NT2/D1 (cell line): ENCODE data around the gene AMIGO3.
A peak's percentile ranks its signal among the peaks of the same experiment; 100 is the strongest.

Experiments used
- DNase-seq: peaks from one replicate; pipeline ENCODE4 v3.0.0-alpha.2; 2011; ENCODE audit warnings: low read depth, low spot score
- H3K27me3 ChIP-seq: 2 replicates; pipeline ENCODE4 v1.6.0; 2011; ENCODE audit warnings: mild to moderate bottlenecking; ENCODE audit not compliant: insufficient read length, insufficient read depth
- H3K36me3 ChIP-seq: 2 replicates; pipeline ENCODE4 v1.6.1; 2011; ENCODE audit warnings: mild to moderate bottlenecking, low read length, mixed read lengths; ENCODE audit not compliant: insufficient read depth, insufficient read length
- H3K4me1 ChIP-seq: 2 replicates; pipeline ENCODE4 v1.5.1; 2011; ENCODE audit not compliant: insufficient read depth, insufficient read length
- H3K4me3 ChIP-seq: 2 replicates; pipeline ENCODE4 v1.5.1; 2011; ENCODE audit warnings: low read depth; ENCODE audit not compliant: insufficient read length
- H3K9ac ChIP-seq: 2 replicates; pipeline ENCODE4 v1.6.0; 2011; ENCODE audit warnings: low read depth; ENCODE audit not compliant: insufficient read length
- H3K9me3 ChIP-seq: 2 replicates; pipeline ENCODE4 v1.5.1; 2011; ENCODE audit warnings: mild to moderate bottlenecking, low read length; ENCODE audit not compliant: insufficient read depth
- SUZ12 ChIP-seq: IDR thresholded peaks from 2 replicates; pipeline ENCODE4 v1.6.1; 2011; ENCODE audit not compliant: insufficient read length, insufficient read depth; ENCODE audit errors: extremely low read depth
- YY1 ChIP-seq: IDR thresholded peaks from 2 replicates; pipeline ENCODE4 v1.6.1; 2011; ENCODE audit not compliant: insufficient read length, insufficient read depth
- ZNF274 ChIP-seq: IDR thresholded peaks from 2 replicates; pipeline ENCODE4 v1.6.1; 2011; ENCODE audit warnings: mild to moderate bottlenecking, low read depth, low read length

The AMIGO3 gene, protein sequence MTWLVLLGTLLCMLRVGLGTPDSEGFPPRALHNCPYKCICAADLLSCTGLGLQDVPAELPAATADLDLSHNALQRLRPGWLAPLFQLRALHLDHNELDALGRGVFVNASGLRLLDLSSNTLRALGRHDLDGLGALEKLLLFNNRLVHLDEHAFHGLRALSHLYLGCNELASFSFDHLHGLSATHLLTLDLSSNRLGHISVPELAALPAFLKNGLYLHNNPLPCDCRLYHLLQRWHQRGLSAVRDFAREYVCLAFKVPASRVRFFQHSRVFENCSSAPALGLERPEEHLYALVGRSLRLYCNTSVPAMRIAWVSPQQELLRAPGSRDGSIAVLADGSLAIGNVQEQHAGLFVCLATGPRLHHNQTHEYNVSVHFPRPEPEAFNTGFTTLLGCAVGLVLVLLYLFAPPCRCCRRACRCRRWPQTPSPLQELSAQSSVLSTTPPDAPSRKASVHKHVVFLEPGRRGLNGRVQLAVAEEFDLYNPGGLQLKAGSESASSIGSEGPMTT

GRCh38 chr3:49719214-49719884 is at the start of gene AMIGO3:
TSS of gene AMIGO3 (minus strand) at chr3:49719684. CDS start at chr3:49719465, 219 bp downstream.
- Histone ChIP-seq H3K36me3 (peaks cover 80% of the 10 kb centered on the region), H3K4me3 (peak within 1 kb of the TSS; percentile 47), H3K9ac (peak within 1 kb of the TSS; percentile 90), H3K9me3 (no peaks in the 10 kb centered on the region), H3K4me1 (peaks cover 29% of the 10 kb centered on the region), H3K27me3 (no peaks in the 10 kb centered on the region)
- TF ChIP-seq SUZ12 (no peak), YY1 (no peak), ZNF274 (no peak)
- peak; percentile 90 for DNase-seq

DNA sequence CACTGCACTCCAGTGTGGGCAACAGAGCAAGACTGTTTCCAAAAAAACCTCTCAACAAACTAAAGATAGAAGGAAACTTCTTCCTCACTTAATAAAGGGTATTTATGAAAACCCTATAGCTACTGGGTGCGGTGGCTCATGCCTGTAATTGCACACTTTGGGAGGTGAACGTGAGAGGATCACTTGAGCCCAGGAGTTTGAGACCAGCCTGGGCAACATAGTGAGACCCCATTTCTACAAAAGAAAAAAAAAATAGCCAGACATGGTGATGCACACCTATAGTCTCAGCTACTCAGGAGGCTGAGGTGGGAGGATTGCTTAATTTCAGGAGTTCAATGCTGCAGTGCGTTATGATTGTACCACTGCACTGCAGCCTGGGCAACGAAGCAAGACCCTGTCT is 44.5 kb upstream of the AMIGO3 start:
- Histone ChIP-seq H3K9me3 (no peaks in the 10 kb centered on the region), H3K4me3 (no peak overlapping the region), H3K36me3 (peaks cover 26% of the 10 kb centered on the region), H3K9ac (no peak overlapping the region), H3K4me1 (no peaks in the 10 kb centered on the region), H3K27me3 (no peaks in the 10 kb centered on the region)
- TF ChIP-seq ZNF274 (no peak), SUZ12 (no peak), YY1 (no peak)
- no peak for DNase-seq

GRCh38 chr3:49761661-49762060 is 42.2 kb upstream of the AMIGO3 start:
- TF ChIP-seq ZNF274 (no peak), YY1 (no peak), SUZ12 (no peak)
- Histone ChIP-seq H3K4me1 (no peaks in the 10 kb centered on the region), H3K36me3 (peaks cover 22% of the 10 kb centered on the region), H3K4me3 (no peak overlapping the region), H3K27me3 (no peaks in the 10 kb centered on the region), H3K9me3 (no peaks in the 10 kb centered on the region), H3K9ac (no peak overlapping the region)
- DNase-seq: no peak

GRCh38 chr3:49759226-49759625 is 39.7 kb upstream of the AMIGO3 start:
- no peak for TF ChIP-seq SUZ12
- TF ChIP-seq YY1: no peak
- no peak for TF ChIP-seq ZNF274
- H3K27me3 ChIP-seq: no peaks in the 10 kb centered on the region
- H3K4me3 ChIP-seq: no peak overlapping the region
- H3K4me1 ChIP-seq: no peaks in the 10 kb centered on the region
- H3K9ac ChIP-seq: no peak overlapping the region
- no peak for DNase-seq
- H3K36me3 ChIP-seq: peaks cover 19% of the 10 kb centered on the region
- no peaks in the 10 kb centered on the region for H3K9me3 ChIP-seq

GRCh38 chr3:49757197-49757596 is 37.7 kb upstream of the AMIGO3 start:
- TF ChIP-seq ZNF274 (no peak), SUZ12 (no peak), YY1 (no peak)
- Histone ChIP-seq H3K4me3 (no peak overlapping the region), H3K4me1 (no peaks in the 10 kb centered on the region), H3K27me3 (no peaks in the 10 kb centered on the region), H3K9ac (no peak overlapping the region), H3K36me3 (peaks cover 17% of the 10 kb centered on the region), H3K9me3 (no peaks in the 10 kb centered on the region)
- DNase-seq: no peak

DNA sequence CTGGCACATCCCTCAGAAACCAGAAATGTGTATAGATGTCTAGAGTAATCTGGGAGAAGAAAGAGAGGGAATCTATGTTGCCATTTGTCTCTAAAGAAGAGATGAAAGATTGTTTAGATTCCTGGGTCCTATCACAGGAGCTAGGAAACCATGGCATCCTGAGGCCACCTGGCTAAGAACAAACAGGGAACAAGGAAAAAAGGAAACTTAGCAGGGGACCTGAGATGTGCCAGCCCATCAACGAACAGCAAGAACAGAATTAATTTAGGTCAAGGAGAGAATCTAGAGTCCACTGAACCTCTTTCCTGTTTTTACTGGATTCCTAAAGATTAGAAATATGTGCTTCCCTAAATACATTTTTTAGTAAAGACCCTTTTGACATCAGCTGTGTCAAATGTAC is 36.6 kb upstream of the AMIGO3 start:
- Histone ChIP-seq H3K27me3 (no peaks in the 10 kb centered on the region), H3K4me3 (no peak overlapping the region), H3K4me1 (no peaks in the 10 kb centered on the region), H3K9ac (no peak overlapping the region), H3K9me3 (no peaks in the 10 kb centered on the region), H3K36me3 (peaks cover 17% of the 10 kb centered on the region)
- TF ChIP-seq ZNF274: no peak
- TF ChIP-seq SUZ12: no peak
- no peak for TF ChIP-seq YY1
- no peak for DNase-seq

GRCh38 chr3:49754536-49754935 is 35.1 kb upstream of the AMIGO3 start:
- no peaks in the 10 kb centered on the region for H3K27me3 ChIP-seq
- H3K4me1 ChIP-seq: no peaks in the 10 kb centered on the region
- TF ChIP-seq ZNF274 (no peak), YY1 (no peak), SUZ12 (no peak)
- no peak overlapping the region for H3K9ac ChIP-seq
- H3K36me3 ChIP-seq: peaks cover 9% of the 10 kb centered on the region
- no peak overlapping the region for H3K4me3 ChIP-seq
- H3K9me3 ChIP-seq: no peaks in the 10 kb centered on the region
- DNase-seq: no peak
